ENCODE results near the gene BLVRB.

BLVRB gene

GRCh38 chr19:40420451-40420765 is 45.1 kb downstream of the BLVRB start:
- H3K9me3 ChIP-seq (ENCODE audit: insufficient read depth, low read length), result no peaks in the 10 kb centered on the region
- H3K4me2 ChIP-seq (ENCODE audit: low read length), result peak overlapping the region; percentile 84
- peaks cover 8% of the 10 kb centered on the region for H3K36me3 ChIP-seq (replicated peaks; ENCODE audit: low read depth, low read length)
- TF ChIP-seq EZH2phosphoT487 (IDR thresholded peaks at IDR 0.05; ENCODE audit: low read depth) (no peak), CTCF (IDR thresholded peaks at IDR 0.05; ENCODE audit: low read depth, low read length) (no peak)
- H3K27me3 ChIP-seq (ENCODE audit: low read depth, low read length), result no peaks in the 10 kb centered on the region
- no peak overlapping the region; the same call in 1 of the 2 replicates for H3K27ac ChIP-seq (ENCODE audit: low read length)
- 0 out of 2 replicates have a peak overlapping the region, but pooled peaks have one; percentile 80 for H2AFZ ChIP-seq (ENCODE audit: low read depth, low read length)
- no peaks in the 10 kb centered on the region for H4K20me1 ChIP-seq (ENCODE audit: insufficient read depth, low read length)
- H3K4me1 ChIP-seq (ENCODE audit: low read length), result peaks cover 9% of the 10 kb centered on the region
- peak overlapping the region; percentile 83 for H3K4me3 ChIP-seq (ENCODE audit: low read length)
- H3K9ac ChIP-seq (ENCODE audit: low read length), result peak overlapping the region; percentile 84; the same call in 1 of the 2 replicates
- H3K79me2 ChIP-seq (ENCODE audit: low read length), result peaks cover 6% of the 10 kb centered on the region; the same call in 1 of the 2 replicates

GRCh38 chr19:40419780-40420179 is 45.8 kb downstream of the BLVRB start:
- H3K4me1 ChIP-seq (ENCODE audit: low read length), result peaks cover 9% of the 10 kb centered on the region
- no peak overlapping the region for H3K4me2 ChIP-seq (ENCODE audit: low read length)
- H3K9ac ChIP-seq (ENCODE audit: low read length), result no peak overlapping the region
- H2AFZ ChIP-seq (ENCODE audit: low read depth, low read length), result no peak overlapping the region
- H3K9me3 ChIP-seq (ENCODE audit: insufficient read depth, low read length), result no peaks in the 10 kb centered on the region
- peaks cover 4% of the 10 kb centered on the region; the same call in 1 of the 2 replicates for H3K79me2 ChIP-seq (ENCODE audit: low read length)
- no peak overlapping the region for H3K4me3 ChIP-seq (ENCODE audit: low read length)
- H4K20me1 ChIP-seq (ENCODE audit: insufficient read depth, low read length), result no peaks in the 10 kb centered on the region
- no peaks in the 10 kb centered on the region for H3K27me3 ChIP-seq (ENCODE audit: low read depth, low read length)
- no peak overlapping the region for H3K27ac ChIP-seq (ENCODE audit: low read length)
- H3K36me3 ChIP-seq (replicated peaks; ENCODE audit: low read depth, low read length), result peaks cover 8% of the 10 kb centered on the region
- no peak for TF ChIP-seq CTCF (IDR thresholded peaks at IDR 0.05; ENCODE audit: low read depth, low read length)
- no peak for TF ChIP-seq EZH2phosphoT487 (IDR thresholded peaks at IDR 0.05; ENCODE audit: low read depth)

- Histone ChIP-seq H3K4me1 (ENCODE audit: low read length) (peaks cover 5% of the 10 kb centered on the region), H3K4me2 (ENCODE audit: low read length) (no peak overlapping the region), H4K20me1 (ENCODE audit: insufficient read depth, low read length) (no peaks in the 10 kb centered on the region), H3K36me3 (replicated peaks; ENCODE audit: low read depth, low read length) (peaks cover 8% of the 10 kb centered on the region), H3K9ac (ENCODE audit: low read length) (no peak overlapping the region), H3K9me3 (ENCODE audit: insufficient read depth, low read length) (no peaks in the 10 kb centered on the region), H3K79me2 (ENCODE audit: low read length) (no peaks in the 10 kb centered on the region), H3K27ac (ENCODE audit: low read length) (no peak overlapping the region), H3K27me3 (ENCODE audit: low read depth, low read length) (no peaks in the 10 kb centered on the region), H3K4me3 (ENCODE audit: low read length) (no peak overlapping the region), H2AFZ (ENCODE audit: low read depth, low read length) (no peak overlapping the region)
- no peak for TF ChIP-seq CTCF (IDR thresholded peaks at IDR 0.05; ENCODE audit: low read depth, low read length)
- no peak for TF ChIP-seq EZH2phosphoT487 (IDR thresholded peaks at IDR 0.05; ENCODE audit: low read depth)
Measured at GRCh38 chr19:40419066-40419612, 46.4 kb downstream of the BLVRB start.

GRCh38 chr19:40418040-40418439 is 47.5 kb downstream of the BLVRB start:
- Histone ChIP-seq H3K4me1 (ENCODE audit: low read length) (peaks cover 5% of the 10 kb centered on the region), H4K20me1 (ENCODE audit: insufficient read depth, low read length) (no peaks in the 10 kb centered on the region), H3K9me3 (ENCODE audit: insufficient read depth, low read length) (no peaks in the 10 kb centered on the region), H3K27me3 (ENCODE audit: low read depth, low read length) (no peaks in the 10 kb centered on the region), H3K4me2 (ENCODE audit: low read length) (no peak overlapping the region), H3K79me2 (ENCODE audit: low read length) (no peaks in the 10 kb centered on the region), H3K4me3 (ENCODE audit: low read length) (no peak overlapping the region), H3K9ac (ENCODE audit: low read length) (no peak overlapping the region), H3K36me3 (replicated peaks; ENCODE audit: low read depth, low read length) (peaks cover 8% of the 10 kb centered on the region), H3K27ac (ENCODE audit: low read length) (no peak overlapping the region), H2AFZ (ENCODE audit: low read depth, low read length) (no peak overlapping the region)
- TF ChIP-seq EZH2phosphoT487 (IDR thresholded peaks at IDR 0.05; ENCODE audit: low read depth) (no peak), CTCF (IDR thresholded peaks at IDR 0.05; ENCODE audit: low read depth, low read length) (no peak)
